T-helper 1 cell treated with Interleukin-12 subunit alpha and Interleukin-12 subunit beta and Interleukin-4 antibody, amounts not matched to agents 30 ng/mL and 1 ng/mL, for 36 hours (primary cell): ENCODE data around the gene SATB1. TPM values are rescaled to one million over a fixed set of nuclear protein-coding genes. Genes with fewer than 3 reads are reported as not detected.

Experiments used
- intact Hi-C: fragments of 100-400 bp; cut with micrococcal nuclease; formaldehyde crosslinking; loops from one replicate; pipeline ENCODE4 v1.15.1; 2024
- total RNA-seq: library from RNA; stranded (reverse); gene quantifications from 2 replicates; pipeline ENCODE4 v1.2.3, GENCODE V29; 2022

Gene SATB1
- total RNA-seq, 1 donor from 2014 or later: 688 TPM

DNA sequence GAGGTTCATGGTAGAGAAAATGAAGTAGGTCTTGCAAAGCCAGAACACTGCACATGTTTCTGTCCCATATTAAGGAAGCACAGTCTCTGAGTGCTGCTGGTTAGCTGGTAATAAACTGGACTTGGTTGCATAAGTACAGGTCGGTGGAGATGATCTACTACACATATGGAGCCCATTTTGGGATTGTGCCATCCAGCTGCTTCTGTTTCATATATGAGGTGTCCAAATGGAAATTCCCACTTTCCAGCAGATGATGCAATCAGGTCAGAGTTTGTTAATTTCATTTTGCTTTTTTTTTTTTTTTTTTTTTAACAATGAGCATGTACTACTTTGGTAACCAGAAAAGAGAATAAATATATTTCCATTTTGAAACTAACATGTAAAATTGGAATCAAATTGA lies 122.6 kb downstream of the SATB1 start:
- intact Hi-C loops: no loop called here

DNA sequence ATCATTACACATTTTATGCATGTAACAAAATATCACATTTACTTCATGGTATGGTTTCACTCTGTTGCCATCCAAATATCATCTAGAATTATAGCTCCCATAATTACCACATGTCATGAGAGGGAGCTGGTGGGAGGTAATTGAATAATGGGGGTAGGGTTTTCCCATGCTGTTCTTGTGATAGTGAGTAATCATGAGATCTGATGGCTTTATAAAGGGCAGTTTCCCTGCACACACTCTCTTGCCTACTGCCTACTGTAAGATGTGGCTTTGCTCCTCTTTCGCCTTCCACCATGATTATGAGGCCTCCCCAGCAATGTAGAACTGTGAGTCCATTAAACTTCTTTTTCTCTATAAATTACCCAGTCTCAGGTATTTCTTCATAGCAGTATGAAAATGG lies 123.4 kb downstream of the SATB1 start:
- intact Hi-C loops: no loop called here

DNA sequence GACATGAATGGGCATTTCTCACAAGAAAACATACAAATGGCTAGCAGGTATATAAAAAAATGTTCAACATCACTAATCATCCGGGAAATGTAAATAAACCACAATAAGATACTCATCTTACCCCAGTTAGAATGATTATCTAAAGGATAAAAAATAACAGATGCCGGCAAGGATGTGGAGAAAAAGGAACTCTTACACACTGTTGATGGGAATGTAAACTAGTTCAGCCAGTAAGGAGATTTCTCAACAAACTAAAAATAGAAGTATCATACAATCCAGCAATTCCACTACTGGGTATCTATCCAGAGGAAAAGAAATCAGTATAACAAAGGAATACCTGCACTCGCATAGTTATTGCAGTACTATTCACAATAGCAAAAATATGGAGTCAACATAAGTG lies 124.2 kb downstream of the SATB1 start:
- intact Hi-C loops: no loop called here

DNA sequence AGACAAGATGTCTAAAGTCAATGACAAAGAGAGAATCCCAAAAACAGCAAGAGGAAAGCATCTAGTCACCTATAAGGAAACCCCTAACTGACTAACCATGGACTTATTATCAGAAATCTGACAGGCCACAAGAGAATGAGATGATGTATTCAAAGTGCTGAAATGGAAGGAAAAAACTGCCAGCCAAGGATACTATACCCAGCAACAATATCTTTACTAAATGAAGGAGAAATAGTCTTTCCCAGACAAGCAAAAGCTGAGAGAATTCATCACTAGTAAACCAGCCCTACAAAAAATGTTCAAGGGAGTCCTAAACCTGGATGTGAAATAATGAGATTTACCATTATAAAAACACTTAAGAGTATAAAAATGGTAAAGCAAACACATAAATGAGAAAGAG lies 128.0 kb downstream of the SATB1 start:
- intact Hi-C loops: no loop called here
